ENCODE measurements around the gene RYR3.

Gene RYR3

GRCh38 chr15:33298631-33299030 lies 12.1 kb upstream of the RYR3 start:
- Histone ChIP-seq H2AK5ac (ENCODE audit: low read depth, low read length) (no peak overlapping the region), H4K91ac (ENCODE audit: low read depth, low read length, poor library complexity) (no peak overlapping the region), H4K8ac (ENCODE audit: low read depth, low read length) (no peak overlapping the region), H2BK15ac (ENCODE audit: low read length) (no peak overlapping the region), H3K9ac (ENCODE audit: low read depth, low read length, poor library complexity) (no peak overlapping the region), H3K4me2 (ENCODE audit: insufficient read depth, low read length, poor library complexity, severe bottlenecking) (no peak overlapping the region), H3K9me3 (replicated peaks in 1 of 2; ENCODE audit: control insufficient read depth in 2 of 2, insufficient read depth in 1 of 2, low read depth in 1 of 2, low read length in 2 of 2) (no peaks in the 10 kb centered on the region), H3K27ac (replicated peaks; ENCODE audit: low read length) (no peak overlapping the region), H3K27me3 (ENCODE audit: control insufficient read depth in 3 of 3, insufficient read depth in 3 of 3, low read depth in 1 of 3, low read length in 3 of 3) (no peaks in the 10 kb centered on the region), H3K4me3 (ENCODE audit: low read length in 2 of 2) (no peak overlapping the region), H3K18ac (ENCODE audit: low read length) (no peak overlapping the region), H3K4ac (ENCODE audit: low read length) (no peak overlapping the region), H3K36me3 (replicated peaks in 1 of 2; ENCODE audit: control insufficient read depth in 2 of 2, insufficient read depth in 2 of 2, low read length in 2 of 2) (no peaks in the 10 kb centered on the region), H2BK120ac (ENCODE audit: low read depth, low read length) (no peak overlapping the region), H3K23ac (ENCODE audit: low read depth, low read length, poor library complexity) (no peak overlapping the region), H2AFZ (ENCODE audit: low read length) (no peak overlapping the region), H3K14ac (ENCODE audit: low read length) (no peak overlapping the region), H2BK12ac (ENCODE audit: low read length) (no peak overlapping the region), H2BK5ac (ENCODE audit: low read length) (no peak overlapping the region), H3K4me1 (ENCODE audit: control insufficient read depth in 2 of 2, insufficient read depth in 1 of 2, low read depth in 1 of 2, low read length in 2 of 2) (no peaks in the 10 kb centered on the region), H3K79me1 (ENCODE audit: low read depth, low read length) (no peaks in the 10 kb centered on the region)
- no peak for DNase-seq (ENCODE audit: low spot score)
- WGBS, 2 donors (ENCODE audit: extremely low coverage in 2 of 2, insufficient read length in 2 of 2, insufficient replicate concordance in 1 of 2): no CpG with 5 or more reads among the region's 4 CpGs

- H2BK120ac ChIP-seq (ENCODE audit: low read depth, low read length): no peak overlapping the region
- H3K18ac ChIP-seq (ENCODE audit: low read length): no peak overlapping the region
- H3K4me3 ChIP-seq (ENCODE audit: low read length in 2 of 2): no peak overlapping the region
- no peak overlapping the region for H4K8ac ChIP-seq (ENCODE audit: low read depth, low read length)
- H3K4ac ChIP-seq (ENCODE audit: low read length): no peak overlapping the region
- no peak overlapping the region for H2BK5ac ChIP-seq (ENCODE audit: low read length)
- H4K91ac ChIP-seq (ENCODE audit: low read depth, low read length, poor library complexity): no peak overlapping the region
- H3K14ac ChIP-seq (ENCODE audit: low read length): no peak overlapping the region
- no CpG with 5 or more reads among the region's 5 CpGs for WGBS, 2 donors (ENCODE audit: extremely low coverage in 2 of 2, insufficient read length in 2 of 2, insufficient replicate concordance in 1 of 2)
- no peak overlapping the region for H2BK12ac ChIP-seq (ENCODE audit: low read length)
- no peaks in the 10 kb centered on the region for H3K36me3 ChIP-seq (replicated peaks in 1 of 2; ENCODE audit: control insufficient read depth in 2 of 2, insufficient read depth in 2 of 2, low read length in 2 of 2)
- peak overlapping the region; percentile 61 for H2AFZ ChIP-seq (ENCODE audit: low read length)
- no peak overlapping the region for H3K9ac ChIP-seq (ENCODE audit: low read depth, low read length, poor library complexity)
- no peaks in the 10 kb centered on the region for H3K9me3 ChIP-seq (replicated peaks in 1 of 2; ENCODE audit: control insufficient read depth in 2 of 2, insufficient read depth in 1 of 2, low read depth in 1 of 2, low read length in 2 of 2)
- H3K27ac ChIP-seq (replicated peaks; ENCODE audit: low read length): no peak overlapping the region
- no peaks in the 10 kb centered on the region for H3K79me1 ChIP-seq (ENCODE audit: low read depth, low read length)
- H3K4me2 ChIP-seq (ENCODE audit: insufficient read depth, low read length, poor library complexity, severe bottlenecking): no peak overlapping the region
- H3K4me1 ChIP-seq (ENCODE audit: control insufficient read depth in 2 of 2, insufficient read depth in 1 of 2, low read depth in 1 of 2, low read length in 2 of 2): no peaks in the 10 kb centered on the region
- peaks cover 0 to 9% (median 1%) of the 10 kb centered on the region in 3 experiments for H3K27me3 ChIP-seq (ENCODE audit: control insufficient read depth in 3 of 3, insufficient read depth in 3 of 3, low read depth in 1 of 3, low read length in 3 of 3)
- no peak overlapping the region for H3K23ac ChIP-seq (ENCODE audit: low read depth, low read length, poor library complexity)
- no peak overlapping the region for H2BK15ac ChIP-seq (ENCODE audit: low read length)
- H2AK5ac ChIP-seq (ENCODE audit: low read depth, low read length): no peak overlapping the region
- DNase-seq (ENCODE audit: low spot score): no peak
These were observed 5.8 kb upstream of the RYR3 start for GRCh38 chr15:33304924-33305323.

DNA sequence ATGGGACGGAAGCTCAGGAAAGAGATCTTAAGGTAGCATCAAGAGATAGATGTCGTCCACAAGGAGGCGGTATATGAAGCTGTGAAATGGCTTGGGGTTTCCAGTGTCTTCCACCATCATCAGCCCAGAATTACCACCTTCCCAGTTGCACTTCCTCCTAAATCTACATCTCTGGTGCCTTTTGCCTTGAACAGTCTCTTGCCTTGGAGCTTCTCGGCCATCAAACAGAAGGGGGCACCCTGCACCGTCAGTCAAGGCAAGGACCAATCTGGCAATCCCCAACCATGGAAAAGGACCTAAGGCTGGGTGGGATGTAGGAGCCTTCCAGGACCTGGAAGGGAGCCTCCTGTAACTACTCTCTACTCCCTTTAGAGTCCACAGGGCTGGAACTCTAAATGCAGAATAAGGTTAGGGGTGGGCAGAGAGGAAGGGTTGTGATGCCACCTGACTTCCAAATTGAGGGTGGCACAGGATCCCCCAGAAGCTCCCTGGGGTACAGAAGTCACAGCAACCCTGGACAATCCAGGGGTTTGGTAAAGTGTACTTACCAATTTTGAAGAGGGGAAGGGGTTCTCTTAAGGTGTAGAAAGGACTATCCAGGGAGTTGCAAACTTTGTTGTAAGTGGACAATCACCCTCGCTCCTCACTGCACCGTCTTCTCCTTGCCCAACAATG lies 1.0 kb upstream of the RYR3 start:
- no peak overlapping the region for H3K4ac ChIP-seq (ENCODE audit: low read length)
- no peaks in the 10 kb centered on the region for H3K79me1 ChIP-seq (ENCODE audit: low read depth, low read length)
- H3K4me3 ChIP-seq (ENCODE audit: low read length in 2 of 2): no peak overlapping the region
- peak overlapping the region; percentile 90 for H3K4me2 ChIP-seq (ENCODE audit: insufficient read depth, low read length, poor library complexity, severe bottlenecking)
- peak overlapping the region; percentile 71 for H2BK5ac ChIP-seq (ENCODE audit: low read length)
- H2BK12ac ChIP-seq (ENCODE audit: low read length): no peak overlapping the region
- no peak overlapping the region for H2BK120ac ChIP-seq (ENCODE audit: low read depth, low read length)
- no peak overlapping the region for H2AK5ac ChIP-seq (ENCODE audit: low read depth, low read length)
- WGBS, 2 donors (ENCODE audit: extremely low coverage in 2 of 2, insufficient read length in 2 of 2, insufficient replicate concordance in 1 of 2): no CpG with 5 or more reads among the region's 7 CpGs
- no peaks in the 10 kb centered on the region for H3K4me1 ChIP-seq (ENCODE audit: control insufficient read depth in 2 of 2, insufficient read depth in 1 of 2, low read depth in 1 of 2, low read length in 2 of 2)
- peak overlapping the region; percentile 92 for H2AFZ ChIP-seq (ENCODE audit: low read length)
- no peak overlapping the region for H4K91ac ChIP-seq (ENCODE audit: low read depth, low read length, poor library complexity)
- no peak overlapping the region for H2BK15ac ChIP-seq (ENCODE audit: low read length)
- no peak overlapping the region for H4K8ac ChIP-seq (ENCODE audit: low read depth, low read length)
- H3K9me3 ChIP-seq (replicated peaks in 1 of 2; ENCODE audit: control insufficient read depth in 2 of 2, insufficient read depth in 1 of 2, low read depth in 1 of 2, low read length in 2 of 2): no peaks in the 10 kb centered on the region
- peak; percentile 38 for DNase-seq (ENCODE audit: low spot score)
- no peak overlapping the region for H3K14ac ChIP-seq (ENCODE audit: low read length)
- peaks cover 0 to 49% (median 12%) of the 10 kb centered on the region in 3 experiments for H3K27me3 ChIP-seq (ENCODE audit: control insufficient read depth in 3 of 3, insufficient read depth in 3 of 3, low read depth in 1 of 3, low read length in 3 of 3)
- H3K18ac ChIP-seq (ENCODE audit: low read length): no peak overlapping the region
- H3K9ac ChIP-seq (ENCODE audit: low read depth, low read length, poor library complexity): no peak overlapping the region
- no peak overlapping the region for H3K23ac ChIP-seq (ENCODE audit: low read depth, low read length, poor library complexity)
- H3K27ac ChIP-seq (replicated peaks; ENCODE audit: low read length): no peak overlapping the region
- no peaks in the 10 kb centered on the region for H3K36me3 ChIP-seq (replicated peaks in 1 of 2; ENCODE audit: control insufficient read depth in 2 of 2, insufficient read depth in 2 of 2, low read length in 2 of 2)

- peak overlapping the region; percentile 26 for H2AK5ac ChIP-seq (ENCODE audit: low read depth, low read length)
- H3K4ac ChIP-seq (ENCODE audit: low read length): no peak overlapping the region
- no peak overlapping the region for H4K8ac ChIP-seq (ENCODE audit: low read depth, low read length)
- H4K91ac ChIP-seq (ENCODE audit: low read depth, low read length, poor library complexity): no peak overlapping the region
- peaks cover 0 to 51% (median 12%) of the 10 kb centered on the region in 3 experiments for H3K27me3 ChIP-seq (ENCODE audit: control insufficient read depth in 3 of 3, insufficient read depth in 3 of 3, low read depth in 1 of 3, low read length in 3 of 3)
- peak overlapping the region; percentile 47 to 91 for H3K4me3 ChIP-seq (ENCODE audit: low read length in 2 of 2)
- H3K14ac ChIP-seq (ENCODE audit: low read length): no peak overlapping the region
- no peak overlapping the region for H2BK5ac ChIP-seq (ENCODE audit: low read length)
- H3K36me3 ChIP-seq (replicated peaks in 1 of 2; ENCODE audit: control insufficient read depth in 2 of 2, insufficient read depth in 2 of 2, low read length in 2 of 2): no peaks in the 10 kb centered on the region
- peak overlapping the region; percentile 90 for H3K4me2 ChIP-seq (ENCODE audit: insufficient read depth, low read length, poor library complexity, severe bottlenecking)
- DNase-seq (ENCODE audit: low spot score): peak; percentile 30
- peak overlapping the region; percentile 85 for H3K9ac ChIP-seq (ENCODE audit: low read depth, low read length, poor library complexity)
- peak overlapping the region; percentile 34 for H3K23ac ChIP-seq (ENCODE audit: low read depth, low read length, poor library complexity)
- H3K79me1 ChIP-seq (ENCODE audit: low read depth, low read length): no peaks in the 10 kb centered on the region
- whole genome bisulfite sequencing, 2 donors (ENCODE audit: extremely low coverage in 2 of 2, insufficient read length in 2 of 2, insufficient replicate concordance in 1 of 2): no CpG with 5 or more reads among the region's 38 CpGs
- no peak overlapping the region for H3K27ac ChIP-seq (replicated peaks; ENCODE audit: low read length)
- peak overlapping the region; percentile 90 for H2BK120ac ChIP-seq (ENCODE audit: low read depth, low read length)
- H3K9me3 ChIP-seq (replicated peaks in 1 of 2; ENCODE audit: control insufficient read depth in 2 of 2, insufficient read depth in 1 of 2, low read depth in 1 of 2, low read length in 2 of 2): no peaks in the 10 kb centered on the region
- no peaks in the 10 kb centered on the region for H3K4me1 ChIP-seq (ENCODE audit: control insufficient read depth in 2 of 2, insufficient read depth in 1 of 2, low read depth in 1 of 2, low read length in 2 of 2)
- H3K18ac ChIP-seq (ENCODE audit: low read length): peak overlapping the region; percentile 97
- H2AFZ ChIP-seq (ENCODE audit: low read length): peak overlapping the region; percentile 92
- peak overlapping the region; percentile 90 for H2BK15ac ChIP-seq (ENCODE audit: low read length)
- no peak overlapping the region for H2BK12ac ChIP-seq (ENCODE audit: low read length)
These were observed 675 bp downstream of the RYR3 start for GRCh38 chr15:33311312-33311971.

All from neuronal stem cell (in vitro differentiated cells).